NCI-H226 (cell line): ENCODE results near the gene ZSCAN12.

Source experiments
- DNase-seq: peaks from one replicate; pipeline ENCODE4 v3.0.0-alpha.2; 2015

ZSCAN12 gene

GRCh38 chr6:28353356-28353755 is 46.2 kb downstream of the ZSCAN12 start:
- no peak for DNase-seq

- no peak for DNase-seq
These were observed 48.0 kb downstream of the ZSCAN12 start for GRCh38 chr6:28351493-28351925.

- DNase-seq: no peak
These were observed 48.5 kb downstream of the ZSCAN12 start for GRCh38 chr6:28351087-28351486.

- peak; percentile 67 for DNase-seq
These were observed 49.4 kb downstream of the ZSCAN12 start, which contains the start of gene ZKSCAN3 for GRCh38 chr6:28349892-28350737. TSS of gene ZKSCAN3 (plus strand) at chr6:28349947. CDS start at chr6:28359587, 9,640 bp downstream.

GRCh38 chr6:28349344-28349891 is 50.1 kb downstream of the ZSCAN12 start:
- DNase-seq: no peak

- no peak for DNase-seq
These were observed 52.4 kb downstream of the ZSCAN12 start for GRCh38 chr6:28347119-28347518.

- no peak for DNase-seq
These were observed 54.3 kb downstream of the ZSCAN12 start for GRCh38 chr6:28345201-28345600.

- DNase-seq: no peak
These were observed 55.5 kb downstream of the ZSCAN12 start for GRCh38 chr6:28343898-28344677.

GRCh38 chr6:28340310-28341095 is 59.0 kb downstream of the ZSCAN12 start:
- no peak for DNase-seq

GRCh38 chr6:28337121-28337520 is 62.4 kb downstream of the ZSCAN12 start:
- no peak for DNase-seq

GRCh38 chr6:28336284-28337120 is 63.0 kb downstream of the ZSCAN12 start:
- no peak for DNase-seq

GRCh38 chr6:28335564-28336283 is 63.8 kb downstream of the ZSCAN12 start, which contains the start of gene ZSCAN31:
TSS of gene ZSCAN31 (minus strand) at chr6:28336148. CDS start at chr6:28329683, 6,465 bp downstream.
- DNase-seq: peak; percentile 96

GRCh38 chr6:28335040-28335563 is 64.4 kb downstream of the ZSCAN12 start:
- DNase-seq: no peak

GRCh38 chr6:28334286-28335039 is 65.1 kb downstream of the ZSCAN12 start:
- DNase-seq: no peak

- no peak for DNase-seq
These were observed 65.9 kb downstream of the ZSCAN12 start for GRCh38 chr6:28333599-28334018.

GRCh38 chr6:28333047-28333446 is 66.5 kb downstream of the ZSCAN12 start:
- no peak for DNase-seq

- DNase-seq: no peak
These were observed 69.5 kb downstream of the ZSCAN12 start for GRCh38 chr6:28330041-28330440.
